Hair follicle dermal papilla cell (primary cell): ENCODE results near the gene RPS6KL1. TPM values are rescaled to one million over a fixed set of nuclear protein-coding genes. Genes with fewer than 3 reads are reported as not detected.

ENCODE experiments used
- total RNA-seq: library from RNA; depleted of rRNA; stranded (reverse); fragments of >200 nt; gene quantifications from 2 replicates; pipeline ENCODE4 v1.2.3, GENCODE V29; 2012

RPS6KL1 gene, protein sequence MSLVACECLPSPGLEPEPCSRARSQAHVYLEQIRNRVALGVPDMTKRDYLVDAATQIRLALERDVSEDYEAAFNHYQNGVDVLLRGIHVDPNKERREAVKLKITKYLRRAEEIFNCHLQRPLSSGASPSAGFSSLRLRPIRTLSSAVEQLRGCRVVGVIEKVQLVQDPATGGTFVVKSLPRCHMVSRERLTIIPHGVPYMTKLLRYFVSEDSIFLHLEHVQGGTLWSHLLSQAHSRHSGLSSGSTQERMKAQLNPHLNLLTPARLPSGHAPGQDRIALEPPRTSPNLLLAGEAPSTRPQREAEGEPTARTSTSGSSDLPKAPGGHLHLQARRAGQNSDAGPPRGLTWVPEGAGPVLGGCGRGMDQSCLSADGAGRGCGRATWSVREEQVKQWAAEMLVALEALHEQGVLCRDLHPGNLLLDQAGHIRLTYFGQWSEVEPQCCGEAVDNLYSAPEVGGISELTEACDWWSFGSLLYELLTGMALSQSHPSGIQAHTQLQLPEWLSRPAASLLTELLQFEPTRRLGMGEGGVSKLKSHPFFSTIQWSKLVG
- total RNA-seq: 0.32 and 1.3 TPM in 2 replicates

GRCh38 chr14:74922752-74923401 is at the start of gene RPS6KL1:
TSS of gene RPS6KL1 (minus strand) at chr14:74923260. CDS start at chr14:74921541, 1,719 bp downstream.

GRCh38 chr14:74955229-74956026 is 32.4 kb upstream of the RPS6KL1 start, which contains the start of gene PGF:
TSS of gene PGF (minus strand) at chr14:74955597. CDS start at chr14:74955242, 355 bp downstream.

DNA sequence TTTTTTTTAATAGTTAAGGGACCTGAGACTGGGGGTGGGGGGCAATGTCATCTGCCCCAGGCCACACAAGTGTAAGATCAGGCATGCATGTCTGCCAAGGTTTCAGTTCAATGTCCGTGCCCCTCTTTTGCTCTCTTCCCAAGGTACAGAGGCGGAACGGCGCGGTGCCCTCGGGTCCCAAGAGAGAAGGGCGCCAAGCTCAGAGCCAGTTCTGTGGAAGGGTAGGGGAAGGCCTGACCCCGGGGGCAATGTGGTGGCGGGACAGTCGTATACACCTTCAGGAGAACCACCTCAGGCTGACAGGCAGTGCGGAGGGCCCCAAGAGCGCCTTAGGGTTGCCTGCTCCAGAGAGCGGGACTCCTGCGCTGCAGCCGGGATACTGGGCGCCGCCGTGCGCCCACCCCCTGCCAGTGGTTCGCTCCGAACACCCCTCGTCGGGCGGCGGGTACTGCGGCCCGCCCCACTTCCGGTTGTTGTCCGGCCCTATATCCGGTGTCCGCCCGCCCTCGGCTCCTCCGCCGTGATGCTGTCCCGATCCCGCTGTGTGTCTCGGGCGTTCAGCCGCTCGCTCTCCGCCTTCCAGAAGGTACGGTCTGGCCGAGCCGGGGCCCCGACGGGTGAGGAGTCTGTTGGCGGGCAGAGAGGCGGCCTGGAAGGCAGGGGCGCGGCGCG is 41.5 kb downstream of the RPS6KL1 start, which contains the start of gene DLST:
Gene DLST, plus strand, starts transcription at position 486 of the 672 bp plus-strand sequence. Its CDS starts 38 bp downstream, at position 524.

DNA sequence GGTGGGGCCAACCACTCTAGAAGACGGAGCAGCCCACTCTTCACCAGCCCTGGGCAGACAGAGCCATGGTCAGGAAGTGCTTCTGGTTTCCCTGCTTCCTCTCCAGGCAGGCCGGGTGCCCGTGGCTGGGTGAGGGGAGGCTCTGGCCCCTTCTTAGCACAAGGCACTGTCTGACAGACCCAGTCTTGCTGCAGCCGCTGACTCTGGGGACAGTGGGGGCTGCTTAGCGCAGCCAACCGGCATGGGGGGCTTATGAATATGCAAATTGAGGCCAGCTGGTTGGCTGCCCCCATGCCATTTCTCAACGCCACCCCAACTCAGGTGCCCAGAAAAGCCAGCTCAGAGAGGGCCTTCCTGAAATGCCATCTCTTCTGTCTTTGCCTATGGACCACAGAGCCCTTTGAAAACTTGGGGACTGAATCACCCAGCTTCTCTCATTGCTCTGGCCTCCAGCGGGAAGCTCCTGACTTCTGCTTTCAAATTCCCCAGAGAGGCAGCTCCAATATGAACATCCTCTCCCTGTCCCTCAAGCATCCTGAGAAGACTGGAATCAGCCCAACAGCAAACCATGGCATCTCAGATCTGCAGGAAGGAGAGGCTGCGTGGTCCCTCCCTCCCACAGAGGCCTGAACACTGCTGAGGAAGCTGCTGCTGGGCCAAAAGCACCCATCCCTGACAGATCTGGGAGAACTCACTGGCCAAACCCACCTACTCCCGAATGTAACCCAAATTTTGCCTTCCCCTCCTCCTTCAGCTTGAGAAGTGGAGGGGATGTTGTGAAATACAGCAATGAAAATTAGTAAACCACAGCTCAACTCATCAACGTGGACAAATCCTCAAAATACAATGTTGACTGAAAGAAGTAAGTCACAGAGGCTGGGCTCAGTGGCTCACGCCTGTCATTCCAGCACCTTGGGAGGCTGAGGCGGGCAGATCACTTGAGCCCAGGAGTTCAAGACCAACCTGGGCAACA is 46.8 kb downstream of the RPS6KL1 start, which contains the start of gene PROX2:
Gene PROX2, minus strand, starts transcription at position 205 of the 973 bp plus-strand sequence. CDS start 12,311 bp downstream, outside the sequence.

Other genes with a start within 250 kb of the RPS6KL1 start
- gene AREL1, start 210.2 kb downstream of the RPS6KL1 start, total RNA-seq: 31.7 and 33.3 TPM in 2 replicates
- 27.8 and 32.1 TPM in 2 replicates for gene FCF1, start 210.1 kb downstream of the RPS6KL1 start, total RNA-seq
- 35.9 and 46.6 TPM in 2 replicates for gene YLPM1, start 159.9 kb downstream of the RPS6KL1 start, total RNA-seq
- 0.12 and 0.16 TPM in 2 replicates for gene PROX2, start 47.1 kb downstream of the RPS6KL1 start, total RNA-seq
- 194 and 213 TPM in 2 replicates for gene DLST, start 41.3 kb downstream of the RPS6KL1 start, total RNA-seq
- gene PGF, start 32.3 kb upstream of the RPS6KL1 start, total RNA-seq: 101 and 129 TPM in 2 replicates
- gene EIF2B2, start 79.7 kb upstream of the RPS6KL1 start, total RNA-seq: 42.4 and 44.4 TPM in 2 replicates
- gene MLH3, start 128.2 kb upstream of the RPS6KL1 start, total RNA-seq: 20.8 and 22.0 TPM in 2 replicates
- gene ACYP1, start 140.8 kb upstream of the RPS6KL1 start, total RNA-seq: 7.8 and 9.9 TPM in 2 replicates
- gene ZC2HC1C, start 146.4 kb upstream of the RPS6KL1 start, total RNA-seq: 0.85 and 1.3 TPM in 2 replicates
- 45.3 and 48.5 TPM in 2 replicates for gene NEK9, start 203.8 kb upstream of the RPS6KL1 start, total RNA-seq